Panc1 (cell line): ENCODE results near the gene FHIT. TPM values are rescaled to one million over a fixed set of nuclear protein-coding genes. Genes with fewer than 3 reads are reported as not detected.

Experiments used
- ATAC-seq: fragments of 200-7000 bp; cut with Tn5 transposase; 2 replicates; pipeline ENCODE4 v1.9.1; 2020; ENCODE audit warnings: mild to moderate bottlenecking, moderate library complexity
- BruUV-seq: library from RNA; stranded (reverse); fragments of 400-500 nt; replicated peaks from 2 replicates; lab custom pipeline; 2021; lab: Mats Ljungman, UMichigan
- CTCF ChIA-PET: fragments of 300-600 bp; sonication (Branson Sonifier 250); formaldehyde crosslinking; loops from one replicate; lab custom pipeline; 2022; ENCODE audit warnings: antibody characterized with exemption; lab: Charles Lee
- POLR2A ChIA-PET: fragments of 300-600 bp; sonication (Branson Sonifier 250); formaldehyde crosslinking; loops from one replicate; lab custom pipeline; 2022; ENCODE audit warnings: antibody characterized with exemption; lab: Charles Lee
- DNase-seq: peaks from one replicate; pipeline ENCODE4 v3.0.0-alpha.2; 2010; ENCODE audit warnings: low read depth, low spot score
- H3K27ac ChIP-seq: 2 replicates; pipeline ENCODE4 v1.5.1; 2011; ENCODE audit warnings: mild to moderate bottlenecking, low read length, inconsistent platforms
- H3K27me3 ChIP-seq: fragments of 200-500 bp; sonication (Bioruptor generic); 2 replicates; pipeline ENCODE4 v1.6.0; 2014; ENCODE audit warnings: low read length, inconsistent platforms; ENCODE audit not compliant: control insufficient read depth, insufficient read depth
- H3K36me3 ChIP-seq: fragments of 200-500 bp; sonication (Bioruptor generic); 2 replicates; pipeline ENCODE4 v1.5.1; 2014; ENCODE audit warnings: inconsistent platforms, mild to moderate bottlenecking, low read length, moderate library complexity; ENCODE audit not compliant: control insufficient read depth, insufficient read depth
- H3K4me1 ChIP-seq: 2 replicates; pipeline ENCODE4 v1.5.1; 2011; ENCODE audit warnings: inconsistent platforms, mild to moderate bottlenecking, low read length, moderate library complexity; ENCODE audit not compliant: control insufficient read depth, insufficient read depth
- H3K4me3 ChIP-seq, 2 experiments: 2 replicates each; pipeline ENCODE4 v1.5.1; 2011 to 2012; ENCODE audit warnings: low read depth in 2 of 2, low read length in 2 of 2, mild to moderate bottlenecking in 2 of 2, inconsistent platforms in 1 of 2, moderate library complexity in 1 of 2
- H3K9me3 ChIP-seq: fragments of 200-500 bp; sonication (Bioruptor generic); 2 replicates; pipeline ENCODE4 v1.5.1; 2014; ENCODE audit warnings: low read depth, mild to moderate bottlenecking, inconsistent platforms, low read length, moderate library complexity; ENCODE audit not compliant: control insufficient read depth, insufficient read depth
- CTCF ChIP-seq: fragments of 450-650 bp; IDR thresholded peaks from 2 replicates; pipeline ENCODE4 v1.5.1; 2017; ENCODE audit warnings: mild to moderate bottlenecking
- POLR2AphosphoS5 ChIP-seq: IDR thresholded peaks from 2 replicates; pipeline ENCODE4 v1.6.1; 2012; ENCODE audit warnings: mild to moderate bottlenecking, low read depth, low read length, moderate library complexity
- REST ChIP-seq, 2 experiments: IDR thresholded peaks; 2 replicates each; pipeline ENCODE4 v1.6.1; 2011 to 2012; ENCODE audit warnings: low read depth in 2 of 2, control low read depth in 1 of 2, low read length in 1 of 2, mild to moderate bottlenecking in 1 of 2, moderate library complexity in 1 of 2; ENCODE audit not compliant: insufficient read depth in 1 of 2
- SIN3A ChIP-seq: IDR thresholded peaks from 2 replicates; pipeline ENCODE4 v1.6.1; 2012; ENCODE audit warnings: low read depth, mild to moderate bottlenecking, low read length, moderate library complexity, borderline replicate concordance; ENCODE audit not compliant: insufficient read depth
- TCF7L2 ChIP-seq: IDR thresholded peaks from 2 replicates; pipeline ENCODE4 v1.6.1; 2011; ENCODE audit warnings: mild to moderate bottlenecking, low read depth, low read length, inconsistent platforms
- in situ Hi-C: cut with HindIII; loops from 2 replicates; pipeline ENCODE4 v1.10.0; 2016; ENCODE audit warnings: low sequenced_read_pairs, low pct_unique_long_range_greater_than_20kb
- intact Hi-C: fragments of 100-400 bp; cut with micrococcal nuclease; formaldehyde crosslinking; loops from one replicate; pipeline ENCODE4 v1.10.0; 2022; ENCODE audit not compliant: unreplicated experiment
- total RNA-seq: library from RNA; stranded (reverse); gene quantifications from one replicate; pipeline ENCODE4 v1.2.1, GENCODE V29; 2021; ENCODE audit not compliant: unreplicated experiment

Gene FHIT
- total RNA-seq, 1 experiment from 2014 or later = 2.2 TPM

DNA sequence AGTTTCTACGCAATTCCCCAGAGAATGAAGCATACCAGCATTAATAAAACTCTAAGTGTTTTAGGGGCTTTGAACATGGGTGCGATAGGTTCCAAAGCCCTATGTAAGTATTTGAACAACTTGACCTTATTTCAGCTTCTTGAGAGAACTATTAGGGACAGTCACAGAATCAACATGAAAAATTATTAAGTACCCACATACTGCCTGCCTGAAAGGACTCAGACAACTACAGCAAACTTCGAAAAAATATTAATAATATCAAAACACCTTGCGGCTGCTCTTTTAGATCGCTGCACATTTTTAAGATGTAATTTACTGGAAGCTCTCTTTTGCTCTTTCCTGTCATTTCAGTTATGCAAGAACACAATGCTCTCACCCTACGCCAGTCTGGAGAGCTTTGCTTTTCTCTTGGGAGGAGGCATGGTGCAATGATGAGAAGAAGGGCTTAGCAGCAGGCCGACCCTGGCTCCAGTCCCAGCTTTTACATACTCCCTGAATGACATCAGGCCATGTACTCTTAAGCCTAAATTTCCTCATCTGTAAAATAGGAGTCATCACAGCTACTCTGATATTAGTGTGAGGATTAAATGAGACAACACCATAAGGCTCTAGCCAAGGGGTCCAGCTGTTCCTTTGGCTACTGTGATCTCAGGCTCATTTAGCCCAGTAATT, 640.7 kb downstream of the FHIT start:
- intact Hi-C loops (no loop called here), in situ Hi-C loops (no loop called here)
- TF ChIP-seq POLR2AphosphoS5 (no peak), REST (IDR thresholded peaks at IDR 0.05; ENCODE audit: insufficient read depth in 1 of 2, low read depth in 2 of 2, low read length in 1 of 2) (no peak), TCF7L2 (no peak), CTCF (no peak), SIN3A (no peak)
- no peak overlapping the region for H3K27ac ChIP-seq
- BruUV-seq = no TSS peak
- no peak overlapping the region for H3K4me3 ChIP-seq
- DNase-seq = no peak
- H3K4me1 ChIP-seq = no peaks in the 10 kb centered on the region
- ChIA-PET POLR2A (no interaction called here), CTCF (no interaction called here)
- no peaks in the 10 kb centered on the region for H3K36me3 ChIP-seq
- ATAC-seq = no peak
- H3K9me3 ChIP-seq = no peaks in the 10 kb centered on the region
- no peaks in the 10 kb centered on the region for H3K27me3 ChIP-seq

GRCh38 chr3:60609446-60609845, 641.8 kb downstream of the FHIT start:
- Histone ChIP-seq H3K36me3 (no peaks in the 10 kb centered on the region), H3K27me3 (no peaks in the 10 kb centered on the region), H3K4me3 (no peak overlapping the region), H3K9me3 (no peaks in the 10 kb centered on the region), H3K4me1 (no peaks in the 10 kb centered on the region), H3K27ac (no peak overlapping the region)
- intact Hi-C loops (no loop called here), in situ Hi-C loops (no loop called here)
- no TSS peak for BruUV-seq
- DNase-seq (no peak), ATAC-seq (no peak)
- no peak for TF ChIP-seq CTCF
- no peak for TF ChIP-seq SIN3A
- no peak for TF ChIP-seq REST (IDR thresholded peaks at IDR 0.05; ENCODE audit: insufficient read depth in 1 of 2, low read depth in 2 of 2, low read length in 1 of 2)
- no peak for TF ChIP-seq POLR2AphosphoS5
- TF ChIP-seq TCF7L2 = no peak
- ChIA-PET POLR2A (no interaction called here), CTCF (no interaction called here)
